ENCODE measurements around the gene IPMK. TPM values are rescaled to one million over a fixed set of nuclear protein-coding genes. Genes with fewer than 3 reads are reported as not detected.

IPMK gene
- total and polyA plus RNA-seq, 9 of the 15 experiments (the other 6 are each of a cell fraction or from before 2014, with no cell fraction given), result 0.98 to 4.4 (median 2.7) TPM

DNA sequence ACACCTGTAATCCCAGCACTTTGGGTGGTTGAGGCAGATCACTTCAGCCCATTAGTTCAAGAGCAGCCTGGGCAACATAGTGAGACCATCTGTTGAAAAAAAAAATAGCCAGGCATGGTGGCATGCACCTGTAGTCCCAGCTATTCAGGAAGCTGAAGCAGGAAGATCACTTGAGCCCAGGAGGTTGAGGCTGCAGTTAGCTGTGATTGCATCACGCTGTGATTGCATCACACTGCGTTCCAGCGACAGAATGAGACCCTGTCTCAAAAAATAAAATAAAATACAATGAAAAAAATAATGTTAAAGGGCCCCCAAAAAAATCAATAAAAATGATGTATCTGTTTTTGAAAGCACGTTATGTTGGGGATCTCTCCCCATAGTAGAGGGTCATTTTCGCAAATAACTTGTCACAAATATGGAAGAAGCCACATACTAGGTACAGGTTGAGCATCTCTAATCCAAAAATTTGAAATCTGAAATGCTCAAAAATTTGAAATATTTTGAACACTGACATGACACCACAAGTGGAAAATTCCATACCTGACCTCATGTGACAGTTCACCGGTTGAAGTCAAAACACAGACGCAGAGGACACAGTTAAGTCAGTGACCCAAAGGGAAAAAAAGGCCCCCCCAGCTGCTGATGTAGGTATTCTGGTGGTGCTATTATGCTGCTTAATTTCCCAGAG is 10.7 kb upstream of the IPMK start (continued):
- TF ChIP-seq CEBPG (CRISPR knock-in tag; IDR thresholded peaks at IDR 0.05), result peak; percentile 70; the same call in 1 of the 2 replicates
- peak; percentile 94 for TF ChIP-seq CEBPG (tag; conservative IDR thresholded peaks at IDR 0.05 in 1 of 2, IDR thresholded peaks at IDR 0.05 in 1 of 2)
- TF ChIP-seq, protein P1, sequence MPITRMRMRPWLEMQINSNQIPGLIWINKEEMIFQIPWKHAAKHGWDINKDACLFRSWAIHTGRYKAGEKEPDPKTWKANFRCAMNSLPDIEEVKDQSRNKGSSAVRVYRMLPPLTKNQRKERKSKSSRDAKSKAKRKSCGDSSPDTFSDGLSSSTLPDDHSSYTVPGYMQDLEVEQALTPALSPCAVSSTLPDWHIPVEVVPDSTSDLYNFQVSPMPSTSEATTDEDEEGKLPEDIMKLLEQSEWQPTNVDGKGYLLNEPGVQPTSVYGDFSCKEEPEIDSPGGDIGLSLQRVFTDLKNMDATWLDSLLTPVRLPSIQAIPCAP (CRISPR knock-in tag; IDR thresholded peaks at IDR 0.05; ENCODE audit: borderline replicate concordance), result no peak
- TF ChIP-seq MAX (CRISPR knock-in tag; IDR thresholded peaks at IDR 0.05), result no peak
- TF ChIP-seq ATF7 (IDR thresholded peaks at IDR 0.05), result peak; percentile 43; the same call in 1 of the 2 replicates
- peak; percentile 44; the same call in 1 of the 2 replicates for TF ChIP-seq ZNF175 (CRISPR knock-in tag; IDR thresholded peaks at IDR 0.05; ENCODE audit: low read depth)

DNA sequence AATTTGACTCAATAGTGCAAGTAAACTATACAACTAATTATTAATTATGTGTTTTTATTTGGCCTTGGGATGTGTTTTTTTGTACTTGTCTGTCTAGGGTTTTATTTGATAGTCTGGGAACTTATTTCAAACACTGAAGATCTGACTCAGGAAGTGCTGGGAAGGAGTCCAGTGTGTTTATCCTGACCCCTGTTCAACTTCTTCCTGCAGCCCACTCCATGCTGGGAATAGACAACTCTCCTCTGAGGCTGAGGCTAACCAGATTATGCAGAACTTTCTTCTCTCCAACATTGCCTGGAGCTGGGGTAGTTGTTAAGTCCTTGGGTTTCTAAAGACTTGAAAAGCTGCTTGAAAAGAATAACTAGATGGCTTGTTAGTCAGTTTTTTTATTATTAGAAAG is 8.2 kb upstream of the IPMK start:
- Histone ChIP-seq H3K9ac (ENCODE audit: insufficient read depth in 1 of 2, low read depth in 2 of 2, low read length in 2 of 2) (no peak overlapping the region), H3K9me1 (ENCODE audit: control insufficient read depth, insufficient read depth, low read length) (no peaks in the 10 kb centered on the region), H3K4me1 (replicated peaks in 1 of 2; ENCODE audit: control insufficient read depth in 2 of 2, insufficient read depth in 2 of 2, low read length in 2 of 2) (peaks cover 0 to 3% of the 10 kb centered on the region in 2 experiments; a peak in 1 of 5 replicates), H2AFZ (ENCODE audit: low read depth, low read length) (no peak overlapping the region), H3K79me2 (ENCODE audit: control insufficient read depth, insufficient read depth, low read length) (peaks cover 48% of the 10 kb centered on the region), H3K36me3 (ENCODE audit: control insufficient read depth, insufficient read depth, low read length) (peaks cover 57% of the 10 kb centered on the region), H3K27me3 (ENCODE audit: control insufficient read depth in 2 of 2, insufficient read depth in 2 of 2, low read length in 2 of 2) (no peaks in the 10 kb centered on the region), H3K4me3 (no peak overlapping the region), H3K9me3 (replicated peaks; ENCODE audit: control insufficient read depth, insufficient read depth, low read depth, low read length) (no peaks in the 10 kb centered on the region), H3K4me2 (ENCODE audit: insufficient read depth, low read length) (no peak overlapping the region), H4K20me1 (replicated peaks; ENCODE audit: control insufficient read depth, insufficient read depth, low read length) (no peaks in the 10 kb centered on the region), H3K27ac (ENCODE audit: extremely low read depth, low read depth, low read length) (no peak overlapping the region)
- POLR2A ChIA-PET, result interaction anchor here (1.2 to 1.3 kb wide), 2 partner anchors 14 to 16 kb away, joined by 3 to 5 read pairs; no protein-coding TSS in a partner anchor
- FAIRE-seq, result no peak
- CTCF ChIA-PET (ENCODE audit: low intra/inter-chr PET ratio), result interaction anchor here (0.6 kb wide), 1 partner anchor 16 kb away, joined by 3 read pairs; no protein-coding TSS in a partner anchor
- no peak for DNase-seq (ENCODE audit: extremely low read depth in 1 of 4, low spot score in 3 of 4)
- in situ Hi-C loops (cut with MboI), result no loop called here
- BruUV-seq (replicated peaks), result no TSS peak
- intact Hi-C loops (cut with micrococcal nuclease), result no loop called here
- ATAC-seq, result peak; percentile 47; the same call in 2 of the 3 replicates
- TF ChIP-seq ZNF12 (CRISPR knock-in tag; IDR thresholded peaks at IDR 0.05) (no peak), POLR2A (conservative IDR thresholded peaks at IDR 0.05) (no peak), BCL6 (CRISPR knock-in tag; IDR thresholded peaks at IDR 0.05) (no peak), ZNF277 (CRISPR knock-in tag; IDR thresholded peaks at IDR 0.05; ENCODE audit: borderline replicate concordance) (no peak), MCM5 (IDR thresholded peaks at IDR 0.05; ENCODE audit: low read depth) (no peak), RBM15 (IDR thresholded peaks at IDR 0.05; ENCODE audit: insufficient read depth, low read length) (no peak), HDAC8 (tag; IDR thresholded peaks at IDR 0.05) (no peak)
- TF ChIP-seq, protein P2, sequence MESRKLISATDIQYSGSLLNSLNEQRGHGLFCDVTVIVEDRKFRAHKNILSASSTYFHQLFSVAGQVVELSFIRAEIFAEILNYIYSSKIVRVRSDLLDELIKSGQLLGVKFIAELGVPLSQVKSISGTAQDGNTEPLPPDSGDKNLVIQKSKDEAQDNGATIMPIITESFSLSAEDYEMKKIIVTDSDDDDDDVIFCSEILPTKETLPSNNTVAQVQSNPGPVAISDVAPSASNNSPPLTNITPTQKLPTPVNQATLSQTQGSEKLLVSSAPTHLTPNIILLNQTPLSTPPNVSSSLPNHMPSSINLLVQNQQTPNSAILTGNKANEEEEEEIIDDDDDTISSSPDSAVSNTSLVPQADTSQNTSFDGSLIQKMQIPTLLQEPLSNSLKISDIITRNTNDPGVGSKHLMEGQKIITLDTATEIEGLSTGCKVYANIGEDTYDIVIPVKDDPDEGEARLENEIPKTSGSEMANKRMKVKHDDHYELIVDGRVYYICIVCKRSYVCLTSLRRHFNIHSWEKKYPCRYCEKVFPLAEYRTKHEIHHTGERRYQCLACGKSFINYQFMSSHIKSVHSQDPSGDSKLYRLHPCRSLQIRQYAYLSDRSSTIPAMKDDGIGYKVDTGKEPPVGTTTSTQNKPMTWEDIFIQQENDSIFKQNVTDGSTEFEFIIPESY (CRISPR knock-in tag; IDR thresholded peaks at IDR 0.05), result no peak
